HG02588 (cell line): ENCODE data around the gene HTRA1.

Experiments
- ATAC-seq: cut with Tn5 transposase; IDR thresholded peaks from one replicate; pipeline ENCODE4 v1.9.1; 2021; ENCODE audit warnings: mild to moderate bottlenecking, moderate library complexity; ENCODE audit not compliant: unreplicated experiment

The HTRA1 gene

GRCh38 chr10:122461367-122461728 lies at the start of gene HTRA1:
HTRA1 (plus strand) TSS chr10:122461553; CDS start chr10:122461653, 100 bp downstream.
- no peak for ATAC-seq

GRCh38 chr10:122413327-122413726 lies 48.0 kb upstream of the HTRA1 start:
- no peak for ATAC-seq

GRCh38 chr10:122417667-122418066 lies 43.7 kb upstream of the HTRA1 start:
- no peak for ATAC-seq

GRCh38 chr10:122419016-122419415 lies 42.3 kb upstream of the HTRA1 start:
- no peak for ATAC-seq

GRCh38 chr10:122419876-122420623 lies 41.3 kb upstream of the HTRA1 start:
- ATAC-seq, result no peak

DNA sequence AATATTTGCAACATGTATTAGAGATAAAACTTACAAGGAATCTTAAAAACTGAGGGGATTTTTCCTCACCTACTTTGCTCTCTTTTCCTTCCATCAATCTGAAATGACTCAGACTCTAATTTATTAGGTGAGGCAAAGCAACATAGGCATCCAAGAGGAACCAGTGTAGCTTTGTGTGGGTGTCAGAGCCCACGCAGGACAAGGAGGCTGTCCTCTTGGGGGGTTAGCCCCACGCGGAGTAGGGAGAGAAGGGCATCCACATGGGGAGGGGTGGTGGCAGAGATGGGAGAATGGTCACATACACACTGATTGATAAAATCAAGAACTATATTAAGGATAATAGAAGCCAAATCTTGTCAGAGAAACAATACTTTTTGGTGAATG lies 40.7 kb upstream of the HTRA1 start:
- ATAC-seq, result no peak

DNA sequence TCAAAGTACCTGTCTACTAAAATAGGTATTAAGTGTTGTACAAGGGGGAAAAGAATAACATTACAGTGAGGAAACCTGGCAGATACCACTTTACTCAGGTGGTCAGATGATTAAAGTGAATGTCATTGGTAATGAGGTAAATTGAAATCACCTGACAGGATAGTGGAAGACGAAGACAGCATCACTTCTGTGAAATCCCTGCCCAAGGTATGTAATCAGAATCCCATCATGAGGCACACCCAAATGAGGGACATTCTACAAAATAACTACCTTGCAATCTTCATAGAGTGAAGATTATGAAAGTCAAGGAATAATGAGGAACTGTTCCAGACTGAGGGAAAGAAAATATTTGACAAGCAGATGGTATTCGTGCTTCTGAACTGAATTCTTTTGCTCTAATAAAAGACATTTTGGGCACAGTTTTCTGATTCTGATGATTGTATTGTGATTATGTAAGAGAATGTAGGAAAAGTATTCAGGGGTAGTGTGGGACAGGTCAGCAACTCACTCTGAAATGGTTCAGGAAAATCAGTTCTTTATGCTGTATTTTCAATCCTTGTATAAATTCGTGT lies 40.2 kb upstream of the HTRA1 start:
- ATAC-seq, result no peak

DNA sequence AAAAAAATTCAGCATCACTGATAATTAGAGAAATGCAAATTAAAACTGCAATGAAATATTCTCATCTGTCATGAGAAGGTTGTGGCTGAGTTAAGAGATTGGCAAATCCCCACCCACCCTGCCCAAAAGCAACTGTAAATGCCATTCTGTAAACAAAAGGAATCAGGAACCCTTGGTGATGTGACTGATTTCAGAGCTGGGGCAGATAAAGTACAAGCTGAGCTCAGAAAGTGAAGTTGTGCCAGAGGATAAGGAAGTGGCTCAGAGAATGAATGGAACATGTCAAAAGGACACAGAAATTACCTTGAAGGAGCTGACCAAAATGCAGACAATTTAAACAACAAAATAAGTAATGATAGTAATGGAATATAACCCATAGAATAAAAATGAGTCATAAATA lies 39.6 kb upstream of the HTRA1 start:
- ATAC-seq, result no peak

DNA sequence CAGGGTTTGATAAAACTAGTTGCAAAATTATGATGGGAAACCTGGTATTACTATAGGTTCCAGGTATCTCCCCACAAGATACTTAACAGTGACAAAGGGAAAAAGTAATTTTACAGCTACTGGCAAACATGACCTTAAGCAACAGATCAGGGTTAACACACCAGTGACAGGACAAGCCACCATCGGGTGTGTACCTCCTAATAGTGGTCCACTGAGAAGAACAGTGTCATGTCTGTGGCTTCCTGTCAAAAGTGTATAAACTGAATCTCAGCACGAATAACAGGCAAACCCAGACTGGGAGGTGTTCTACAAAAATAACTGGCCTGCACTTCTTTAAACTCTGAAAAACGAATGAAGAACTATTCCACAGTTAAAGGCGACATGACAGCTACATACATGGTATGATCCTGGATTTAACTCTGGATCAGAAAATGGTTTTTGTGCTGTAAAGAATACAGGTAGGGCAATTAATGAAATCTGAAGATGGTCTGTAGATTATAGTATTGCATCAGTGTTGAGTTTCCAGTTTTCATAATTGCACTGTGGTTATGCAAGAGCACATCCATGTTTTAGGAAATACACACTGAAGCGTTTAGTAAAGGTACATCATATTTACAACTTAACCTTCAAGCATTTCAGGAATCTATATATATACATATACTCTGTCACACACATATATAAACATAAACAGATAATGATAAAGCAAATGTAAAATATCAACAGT lies 38.9 kb upstream of the HTRA1 start:
- no peak for ATAC-seq

DNA sequence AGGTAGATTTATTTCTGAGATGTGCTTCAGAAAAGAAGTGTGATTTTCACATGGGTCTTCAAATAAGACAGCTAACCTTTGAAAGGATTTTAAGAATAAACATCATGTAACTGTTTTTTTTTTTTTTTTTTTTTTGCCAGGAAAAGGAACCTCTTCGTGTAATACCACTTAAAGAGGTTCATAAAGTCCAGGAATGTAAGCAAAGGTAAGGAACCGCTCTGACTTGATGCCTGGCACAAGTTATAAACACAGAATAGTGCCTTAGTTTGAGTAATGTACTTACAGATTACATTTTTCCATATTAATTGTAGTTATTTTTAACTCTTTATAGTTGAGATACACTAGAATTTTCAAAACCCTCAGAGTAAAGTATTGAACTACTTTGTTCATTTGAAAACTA lies 37.3 kb upstream of the HTRA1 start:
- no peak for ATAC-seq

GRCh38 chr10:122426829-122427228 lies 34.5 kb upstream of the HTRA1 start:
- ATAC-seq, result no peak

- ATAC-seq, result no peak
Observed at GRCh38 chr10:122427280-122427679, 34.1 kb upstream of the HTRA1 start.

- ATAC-seq, result no peak
Observed at GRCh38 chr10:122435212-122435827, 26.0 kb upstream of the HTRA1 start.

- ATAC-seq, result no peak
Observed at GRCh38 chr10:122441961-122442360, 19.4 kb upstream of the HTRA1 start.

GRCh38 chr10:122445469-122445868 lies 15.9 kb upstream of the HTRA1 start:
- no peak for ATAC-seq

DNA sequence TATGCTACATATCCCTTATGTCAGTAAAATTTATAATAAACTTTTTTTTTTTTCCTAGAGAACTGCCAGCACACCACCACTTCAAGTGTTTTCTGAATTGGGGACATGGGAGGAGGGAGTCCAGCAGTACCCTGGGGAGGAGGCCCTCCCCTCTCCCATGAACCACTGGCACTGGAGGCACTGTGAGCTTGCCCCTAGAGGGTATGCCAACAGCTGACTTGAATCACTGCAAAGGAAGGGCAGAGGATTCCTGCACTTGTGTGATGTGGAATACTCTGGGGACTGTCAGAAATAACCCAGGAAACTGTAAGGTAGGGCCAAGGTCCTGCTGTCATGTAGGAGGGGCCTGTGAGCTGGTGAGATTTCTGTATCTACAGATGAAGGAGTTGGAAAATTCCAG lies 15.4 kb upstream of the HTRA1 start:
- ATAC-seq, result no peak

DNA sequence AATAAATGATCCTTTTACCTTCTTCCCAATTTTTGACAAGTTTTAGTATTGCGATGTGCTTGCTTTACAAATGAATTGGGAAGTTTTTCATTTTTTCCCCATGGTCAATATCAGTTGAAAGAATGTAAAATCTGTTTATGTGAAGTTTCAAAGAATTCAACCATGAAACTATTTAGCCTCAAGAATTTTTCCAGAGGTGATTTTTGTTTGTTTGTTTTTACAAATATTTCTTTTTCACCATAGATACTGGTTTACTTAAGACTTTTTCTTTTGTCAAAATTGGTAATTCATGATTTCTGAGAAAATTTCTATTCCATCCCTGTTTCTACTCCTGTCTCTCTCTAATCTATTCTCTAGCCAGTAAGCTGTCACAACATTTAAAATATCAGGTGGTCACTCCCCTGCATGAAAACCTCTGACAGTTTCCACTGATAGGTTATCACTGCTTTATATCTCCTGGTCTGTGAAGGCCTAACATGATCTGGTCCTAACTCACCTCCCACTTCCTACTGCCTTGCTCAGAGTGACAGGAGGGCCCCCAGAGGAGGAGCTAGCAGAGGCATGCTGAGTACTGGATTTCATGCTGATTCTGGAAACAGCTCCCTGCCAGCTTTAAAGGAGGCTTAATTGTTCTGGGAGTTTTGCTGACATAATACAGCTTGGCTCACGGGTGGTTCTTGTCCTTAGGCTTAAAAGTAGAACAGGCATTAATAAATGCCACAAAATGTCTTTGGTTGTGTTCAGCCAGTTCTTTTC lies 14.5 kb upstream of the HTRA1 start:
- no peak for ATAC-seq

- ATAC-seq, result no peak
Observed at GRCh38 chr10:122448600-122448999, 12.8 kb upstream of the HTRA1 start.

GRCh38 chr10:122449153-122449552 lies 12.2 kb upstream of the HTRA1 start:
- ATAC-seq, result no peak

GRCh38 chr10:122450353-122450990 lies 10.9 kb upstream of the HTRA1 start:
- no peak for ATAC-seq

DNA sequence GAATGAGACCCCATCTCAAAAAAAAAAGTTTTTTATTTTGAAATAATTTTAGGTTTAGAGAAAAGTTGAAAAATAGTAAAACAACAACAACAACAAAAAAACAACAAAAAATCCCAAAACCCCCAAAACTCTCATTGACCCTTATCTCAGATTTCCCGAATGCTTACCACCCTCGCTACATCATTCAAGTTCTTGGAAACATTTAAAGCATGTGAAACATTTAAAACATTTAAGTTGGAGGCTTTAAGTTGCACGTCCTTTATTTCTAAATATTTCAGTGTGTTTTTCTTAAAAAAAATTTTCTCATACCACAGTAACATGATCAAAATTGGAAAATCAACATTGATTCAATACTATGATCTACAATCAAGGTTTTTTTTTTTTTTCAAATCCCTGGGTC lies 7.3 kb upstream of the HTRA1 start:
- ATAC-seq, result no peak
